Thyroid gland (tissue), 4 donors: ENCODE results near the gene THAP4.

Experiments used
- POLR2A ChIP-seq, 2 donors: fragments of 450-650 bp; IDR thresholded peaks; one replicate each; pipeline ENCODE4 v1.6.1; 2017; ENCODE audit warnings: antibody characterized with exemption in 2 of 2, mild to moderate bottlenecking in 2 of 2, moderate library complexity in 1 of 2
- TF ChIP-seq, protein P1 (sequence below), 6 experiments: fragments of 200-600 bp in 3 of 6; fragments of 450-650 bp in 3 of 6; sonication (generic) in 3 of 6; IDR thresholded peaks; one replicate each; pipeline ENCODE4 v1.5.1; 2016 to 2019; ENCODE audit warnings: antibody characterized with exemption in 6 of 6, mild to moderate bottlenecking in 2 of 6, inconsistent platforms in 1 of 6, moderate library complexity in 1 of 6

DNA sequence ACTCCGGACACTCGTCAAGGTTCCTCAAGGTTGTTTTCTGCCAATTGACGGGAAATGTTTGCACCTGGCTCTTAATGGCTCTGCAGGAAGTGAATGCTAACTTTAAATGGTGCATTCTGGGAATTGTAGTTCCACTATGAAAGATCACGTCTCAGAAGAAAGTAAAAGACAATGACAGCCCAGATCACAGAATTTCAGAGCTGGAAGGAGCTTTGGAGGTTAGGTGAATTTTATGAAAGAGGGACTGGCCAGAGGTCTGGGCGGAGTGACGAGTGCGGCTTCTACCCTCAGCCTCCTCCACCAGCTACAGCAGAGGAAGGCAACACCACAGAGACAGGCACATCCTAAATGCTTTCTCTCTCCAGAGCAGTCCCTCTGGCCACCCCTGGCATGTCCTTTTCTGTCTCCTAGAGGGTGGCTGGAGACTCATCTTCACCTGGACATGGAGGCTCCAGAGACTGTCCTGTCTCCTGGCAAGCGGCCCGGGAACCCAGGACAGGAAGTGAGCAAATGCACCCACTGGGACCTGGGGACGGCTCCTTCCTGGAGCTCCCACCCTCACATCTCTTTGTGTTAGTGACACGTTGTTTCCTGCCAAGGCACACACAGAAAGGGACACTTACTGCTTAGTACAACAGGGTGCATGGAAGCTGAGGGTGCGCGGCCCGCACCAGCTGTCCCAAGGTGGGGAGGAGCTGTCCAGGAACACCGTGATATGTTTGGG is 19.4 kb downstream of the THAP4 start:
- TF ChIP-seq, protein P1, sequence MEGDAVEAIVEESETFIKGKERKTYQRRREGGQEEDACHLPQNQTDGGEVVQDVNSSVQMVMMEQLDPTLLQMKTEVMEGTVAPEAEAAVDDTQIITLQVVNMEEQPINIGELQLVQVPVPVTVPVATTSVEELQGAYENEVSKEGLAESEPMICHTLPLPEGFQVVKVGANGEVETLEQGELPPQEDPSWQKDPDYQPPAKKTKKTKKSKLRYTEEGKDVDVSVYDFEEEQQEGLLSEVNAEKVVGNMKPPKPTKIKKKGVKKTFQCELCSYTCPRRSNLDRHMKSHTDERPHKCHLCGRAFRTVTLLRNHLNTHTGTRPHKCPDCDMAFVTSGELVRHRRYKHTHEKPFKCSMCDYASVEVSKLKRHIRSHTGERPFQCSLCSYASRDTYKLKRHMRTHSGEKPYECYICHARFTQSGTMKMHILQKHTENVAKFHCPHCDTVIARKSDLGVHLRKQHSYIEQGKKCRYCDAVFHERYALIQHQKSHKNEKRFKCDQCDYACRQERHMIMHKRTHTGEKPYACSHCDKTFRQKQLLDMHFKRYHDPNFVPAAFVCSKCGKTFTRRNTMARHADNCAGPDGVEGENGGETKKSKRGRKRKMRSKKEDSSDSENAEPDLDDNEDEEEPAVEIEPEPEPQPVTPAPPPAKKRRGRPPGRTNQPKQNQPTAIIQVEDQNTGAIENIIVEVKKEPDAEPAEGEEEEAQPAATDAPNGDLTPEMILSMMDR (IDR thresholded peaks at IDR 0.05): no peak
- no peak for TF ChIP-seq POLR2A (IDR thresholded peaks at IDR 0.05)
